Calu3 (cell line): ENCODE data around the gene ABCD3. TPM values are rescaled to one million over a fixed set of nuclear protein-coding genes. Genes with fewer than 3 reads are reported as not detected.
A peak's percentile ranks its signal among the peaks of the same experiment; 100 is the strongest.

Experiments used
- BruUV-seq: library from RNA; stranded (reverse); fragments of 400-500 nt; replicated peaks from 2 replicates; lab custom pipeline; 2021; lab: Mats Ljungman, UMichigan
- CTCF ChIA-PET: fragments of 300-600 bp; sonication (Branson Sonifier 250); formaldehyde crosslinking; loops from one replicate; lab custom pipeline; 2022; ENCODE audit warnings: antibody characterized with exemption; lab: Charles Lee
- DNase-seq: peaks from one replicate; pipeline ENCODE4 v3.0.0; 2022
- H3K27ac Mint-ChIP-seq: one replicate; pipeline ENCODE4 v1.8.0; 2022; ENCODE audit warnings: mixed read lengths; ENCODE audit not compliant: unreplicated experiment
- H3K27me3 Mint-ChIP-seq: one replicate; pipeline ENCODE4 v1.8.0; 2022; ENCODE audit warnings: mixed read lengths; ENCODE audit not compliant: unreplicated experiment
- H3K36me3 Mint-ChIP-seq: one replicate; pipeline ENCODE4 v1.8.0; 2022; ENCODE audit warnings: mild to moderate bottlenecking, moderate library complexity, mixed read lengths; ENCODE audit not compliant: insufficient read depth, unreplicated experiment
- H3K4me1 Mint-ChIP-seq: one replicate; pipeline ENCODE4 v1.8.0; 2022; ENCODE audit warnings: mild to moderate bottlenecking, low read depth, mixed read lengths; ENCODE audit not compliant: unreplicated experiment
- H3K4me3 Mint-ChIP-seq: one replicate; pipeline ENCODE4 v1.8.0; 2022; ENCODE audit warnings: mild to moderate bottlenecking, low read depth, moderate library complexity, mixed read lengths; ENCODE audit not compliant: unreplicated experiment
- H3K9me3 Mint-ChIP-seq: one replicate; pipeline ENCODE4 v1.8.0; 2022; ENCODE audit warnings: low read depth, mixed read lengths; ENCODE audit not compliant: unreplicated experiment
- CTCF ChIP-seq: fragments of 200-600 bp; IDR thresholded peaks from one replicate; pipeline ENCODE4 v1.8.0; 2022; ENCODE audit warnings: antibody characterized with exemption; ENCODE audit not compliant: unreplicated experiment
- intact Hi-C: fragments of 100-400 bp; cut with micrococcal nuclease; formaldehyde crosslinking; loops from one replicate; pipeline ENCODE4 v1.10.0; 2022; ENCODE audit not compliant: unreplicated experiment
- total RNA-seq: library from RNA; stranded (reverse); gene quantifications from 2 replicates; pipeline ENCODE4 v1.2.3, GENCODE V29; 2022

The ABCD3 gene
- total RNA-seq, 1 experiment from 2014 or later, result 59.3 TPM

- Mint-ChIP-seq H3K9me3 (peaks cover 3% of the 10 kb centered on the region), H3K27me3 (no peaks in the 10 kb centered on the region), H3K36me3 (no peaks in the 10 kb centered on the region), H3K27ac (no peak overlapping the region), H3K4me1 (peaks cover 48% of the 10 kb centered on the region), H3K4me3 (no peak overlapping the region)
- CTCF ChIA-PET, result no interaction called here
- no TSS peak for BruUV-seq
- intact Hi-C loops, result no loop called here
- DNase-seq, result no peak
- TF ChIP-seq CTCF, result no peak
Measured at GRCh38 chr1:94555091-94555490, 136.9 kb downstream of the ABCD3 start.

GRCh38 chr1:94559921-94560320, 141.7 kb downstream of the ABCD3 start:
- TF ChIP-seq CTCF, result no peak
- CTCF ChIA-PET, result interaction anchor here (0.5 to 1.3 kb wide), 3 partner anchors 17 to 405 kb away, joined by 4 to 5 read pairs (median 5); partner anchors contain the start of gene F3
- H3K36me3 Mint-ChIP-seq, result no peaks in the 10 kb centered on the region
- no peak for DNase-seq
- H3K27me3 Mint-ChIP-seq, result no peaks in the 10 kb centered on the region
- BruUV-seq, result no TSS peak
- peaks cover 25% of the 10 kb centered on the region for H3K4me1 Mint-ChIP-seq
- no peak overlapping the region for H3K27ac Mint-ChIP-seq
- intact Hi-C loops, result no loop called here
- H3K4me3 Mint-ChIP-seq, result no peak overlapping the region
- H3K9me3 Mint-ChIP-seq, result peaks cover 3% of the 10 kb centered on the region

- no peak for DNase-seq
- no TSS peak for BruUV-seq
- no peak for TF ChIP-seq CTCF
- Mint-ChIP-seq H3K4me3 (no peak overlapping the region), H3K4me1 (peaks cover 29% of the 10 kb centered on the region), H3K27me3 (no peaks in the 10 kb centered on the region), H3K27ac (no peak overlapping the region), H3K9me3 (peaks cover 3% of the 10 kb centered on the region), H3K36me3 (no peaks in the 10 kb centered on the region)
- CTCF ChIA-PET, result interaction anchor here (0.8 to 1.3 kb wide), 3 partner anchors 11 to 19 kb away, joined by 3 to 5 read pairs (median 4); partner anchors contain the start of gene F3
- intact Hi-C loops, result no loop called here
Measured at GRCh38 chr1:94560333-94560732, 142.1 kb downstream of the ABCD3 start.

- peak overlapping the region; percentile 22 for H3K4me3 Mint-ChIP-seq
- CTCF ChIA-PET, result interaction anchor here (1.0 kb wide), 1 partner anchor 36 kb away, joined by 7 read pairs; no protein-coding TSS in a partner anchor
- peaks cover 30% of the 10 kb centered on the region for H3K4me1 Mint-ChIP-seq
- BruUV-seq, result no TSS peak
- H3K27me3 Mint-ChIP-seq, result no peaks in the 10 kb centered on the region
- intact Hi-C loops, result no loop called here
- H3K9me3 Mint-ChIP-seq, result peaks cover 3% of the 10 kb centered on the region
- peak overlapping the region; percentile 63 for H3K27ac Mint-ChIP-seq
- no peak for TF ChIP-seq CTCF
- peak; percentile 45 for DNase-seq
- H3K36me3 Mint-ChIP-seq, result no peaks in the 10 kb centered on the region
Measured at GRCh38 chr1:94562519-94563260, 144.5 kb downstream of the ABCD3 start.
